Stimulated activated CD4-positive, alpha-beta T cell treated with anti-CD3 and anti-CD28 coated beads, Interleukin-2, amount 100 ng/mL, for 24 hours (primary cell): ENCODE measurements around the gene VEZT.
"Not testable (repeated sequence)": the region's sequence is repeated elsewhere in the genome, so short reads cannot be mapped to it uniquely, and the experiment has no call there.

ENCODE experiments used
- DNase-seq, 2 donors: peaks; one replicate each; pipeline ENCODE4 v3.0.0-alpha.2; 2020

Gene VEZT

GRCh38 chr12:95321516-95322246 lies 104.1 kb downstream of the VEZT start:
- no peak for DNase-seq

- DNase-seq = no peak
These were observed 104.7 kb downstream of the VEZT start for GRCh38 chr12:95322326-95322725.

- no peak for DNase-seq
These were observed 105.6 kb downstream of the VEZT start for GRCh38 chr12:95323212-95323611.

GRCh38 chr12:95324246-95324645 lies 106.6 kb downstream of the VEZT start:
- DNase-seq = not testable (repeated sequence)

- DNase-seq = no peak
These were observed 107.9 kb downstream of the VEZT start for GRCh38 chr12:95325501-95325900.

GRCh38 chr12:95326445-95326844 lies 108.8 kb downstream of the VEZT start:
- no peak for DNase-seq

GRCh38 chr12:95326855-95327254 lies 109.2 kb downstream of the VEZT start:
- DNase-seq = no peak

- DNase-seq = no peak
These were observed 111.1 kb downstream of the VEZT start for GRCh38 chr12:95328708-95329107.

- no peak for DNase-seq
These were observed 118.3 kb downstream of the VEZT start for GRCh38 chr12:95335948-95336347.

GRCh38 chr12:95336387-95337067 lies 118.9 kb downstream of the VEZT start:
- DNase-seq = no peak

- DNase-seq = no peak
These were observed 119.5 kb downstream of the VEZT start for GRCh38 chr12:95337146-95337545.

- no peak for DNase-seq
These were observed 121.6 kb downstream of the VEZT start for GRCh38 chr12:95339086-95339788.

GRCh38 chr12:95342008-95342407 lies 124.4 kb downstream of the VEZT start:
- no peak for DNase-seq

GRCh38 chr12:95343461-95344230 lies 126.0 kb downstream of the VEZT start:
- DNase-seq = no peak

- DNase-seq = no peak
These were observed 131.7 kb downstream of the VEZT start for GRCh38 chr12:95349291-95349690.

GRCh38 chr12:95351748-95352147 lies 134.1 kb downstream of the VEZT start:
- no peak for DNase-seq
